ENCODE measurements around the gene ADPGK.
"Not testable (repeated sequence)": the region's sequence is repeated elsewhere in the genome, so short reads cannot be mapped to it uniquely, and the experiment has no call there.

The ADPGK gene

GRCh38 chr15:72820278-72820677 is 36.7 kb upstream of the ADPGK start:
- in situ Hi-C loops (cut with MboI; ENCODE audit: low pct_unique_long_range_greater_than_20kb, low sequenced_read_pairs, unreplicated experiment), result no loop called here
- TF ChIP-seq CTCF (IDR thresholded peaks at IDR 0.05; ENCODE audit: extremely low read depth, insufficient read depth, missing control alignments), result no peak
- no peak for DNase-seq (ENCODE audit: low spot score)

GRCh38 chr15:72818632-72819031 is 35.1 kb upstream of the ADPGK start:
- TF ChIP-seq CTCF (IDR thresholded peaks at IDR 0.05; ENCODE audit: extremely low read depth, insufficient read depth, missing control alignments), result no peak
- DNase-seq (ENCODE audit: low spot score), result no peak
- in situ Hi-C loops (cut with MboI; ENCODE audit: low pct_unique_long_range_greater_than_20kb, low sequenced_read_pairs, unreplicated experiment), result no loop called here

GRCh38 chr15:72813345-72814004 is 29.9 kb upstream of the ADPGK start:
- no peak for DNase-seq (ENCODE audit: low spot score)
- in situ Hi-C loops (cut with MboI; ENCODE audit: low pct_unique_long_range_greater_than_20kb, low sequenced_read_pairs, unreplicated experiment), result no loop called here
- no peak for TF ChIP-seq CTCF (IDR thresholded peaks at IDR 0.05; ENCODE audit: extremely low read depth, insufficient read depth, missing control alignments)

- in situ Hi-C loops (cut with MboI; ENCODE audit: low pct_unique_long_range_greater_than_20kb, low sequenced_read_pairs, unreplicated experiment), result no loop called here
- no peak for DNase-seq (ENCODE audit: low spot score)
- TF ChIP-seq CTCF (IDR thresholded peaks at IDR 0.05; ENCODE audit: extremely low read depth, insufficient read depth, missing control alignments), result no peak
These were observed 25.8 kb upstream of the ADPGK start for GRCh38 chr15:72809329-72809728.

GRCh38 chr15:72807346-72807745 is 23.8 kb upstream of the ADPGK start:
- DNase-seq (ENCODE audit: low spot score); in situ Hi-C loops (cut with MboI; ENCODE audit: low pct_unique_long_range_greater_than_20kb, low sequenced_read_pairs, unreplicated experiment): not testable (repeated sequence)

- DNase-seq (ENCODE audit: low spot score), result no peak
- in situ Hi-C loops (cut with MboI; ENCODE audit: low pct_unique_long_range_greater_than_20kb, low sequenced_read_pairs, unreplicated experiment), result no loop called here
- TF ChIP-seq CTCF (IDR thresholded peaks at IDR 0.05; ENCODE audit: extremely low read depth, insufficient read depth, missing control alignments), result no peak
These were observed 19.4 kb upstream of the ADPGK start for GRCh38 chr15:72803006-72803405.

GRCh38 chr15:72801590-72802325 is 18.2 kb upstream of the ADPGK start:
- TF ChIP-seq CTCF (IDR thresholded peaks at IDR 0.05; ENCODE audit: extremely low read depth, insufficient read depth, missing control alignments), result no peak
- DNase-seq (ENCODE audit: low spot score), result no peak
- in situ Hi-C loops (cut with MboI; ENCODE audit: low pct_unique_long_range_greater_than_20kb, low sequenced_read_pairs, unreplicated experiment), result no loop called here
